ENCODE results near the gene SKAP2. TPM values are rescaled to one million over a fixed set of nuclear protein-coding genes. Genes with fewer than 3 reads are reported as not detected.

The SKAP2 gene
- total and polyA plus RNA-seq, 10 of the 15 experiments (the other 5 are each of a cell fraction or from before 2014, with no cell fraction given), result 10.9 to 40.6 (median 23.5) TPM

DNA sequence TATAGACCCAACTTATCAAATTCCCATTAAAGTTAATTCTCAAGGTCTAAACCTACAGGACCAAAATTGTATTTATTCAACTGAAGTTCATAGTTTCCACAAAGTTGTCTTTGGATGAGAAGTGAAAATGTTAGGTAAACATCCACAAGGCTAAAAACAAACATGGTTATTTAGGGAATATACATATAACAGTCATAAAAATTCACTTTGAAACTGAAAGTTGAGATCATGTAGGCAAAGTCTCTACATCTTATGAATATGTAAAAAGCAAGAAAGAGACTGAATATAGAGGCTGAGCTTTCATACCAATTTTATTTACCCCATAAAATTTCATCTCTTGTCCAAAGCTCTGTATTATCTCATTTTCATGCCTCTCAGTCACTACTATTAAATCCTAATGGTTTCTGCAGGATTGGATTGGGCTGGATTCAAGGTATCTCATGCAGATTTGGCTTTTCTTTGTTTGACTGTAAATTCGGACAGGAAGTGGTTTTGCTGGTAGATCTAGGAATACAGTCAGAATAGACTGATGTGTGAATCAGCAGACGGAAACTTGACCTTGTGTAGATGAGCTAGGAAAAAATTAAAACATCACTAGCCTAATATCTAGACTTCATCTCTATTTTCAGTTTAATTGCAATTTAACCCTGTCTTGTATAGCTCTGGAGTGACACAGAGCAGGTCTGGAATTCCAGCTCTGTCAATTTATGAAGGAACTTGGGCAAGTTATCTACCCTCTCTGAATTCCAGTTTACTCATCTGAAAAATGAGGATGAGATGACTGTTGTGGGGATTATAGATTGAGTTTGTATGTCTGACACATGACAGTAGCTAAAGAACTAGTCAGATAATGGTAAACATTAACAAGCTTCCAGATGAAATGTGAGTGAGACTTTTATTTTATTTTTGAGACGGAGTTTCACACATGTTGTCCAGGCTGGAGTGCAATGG lies 27.3 kb upstream of the SKAP2 start (continued):
- TF ChIP-seq, protein P1, sequence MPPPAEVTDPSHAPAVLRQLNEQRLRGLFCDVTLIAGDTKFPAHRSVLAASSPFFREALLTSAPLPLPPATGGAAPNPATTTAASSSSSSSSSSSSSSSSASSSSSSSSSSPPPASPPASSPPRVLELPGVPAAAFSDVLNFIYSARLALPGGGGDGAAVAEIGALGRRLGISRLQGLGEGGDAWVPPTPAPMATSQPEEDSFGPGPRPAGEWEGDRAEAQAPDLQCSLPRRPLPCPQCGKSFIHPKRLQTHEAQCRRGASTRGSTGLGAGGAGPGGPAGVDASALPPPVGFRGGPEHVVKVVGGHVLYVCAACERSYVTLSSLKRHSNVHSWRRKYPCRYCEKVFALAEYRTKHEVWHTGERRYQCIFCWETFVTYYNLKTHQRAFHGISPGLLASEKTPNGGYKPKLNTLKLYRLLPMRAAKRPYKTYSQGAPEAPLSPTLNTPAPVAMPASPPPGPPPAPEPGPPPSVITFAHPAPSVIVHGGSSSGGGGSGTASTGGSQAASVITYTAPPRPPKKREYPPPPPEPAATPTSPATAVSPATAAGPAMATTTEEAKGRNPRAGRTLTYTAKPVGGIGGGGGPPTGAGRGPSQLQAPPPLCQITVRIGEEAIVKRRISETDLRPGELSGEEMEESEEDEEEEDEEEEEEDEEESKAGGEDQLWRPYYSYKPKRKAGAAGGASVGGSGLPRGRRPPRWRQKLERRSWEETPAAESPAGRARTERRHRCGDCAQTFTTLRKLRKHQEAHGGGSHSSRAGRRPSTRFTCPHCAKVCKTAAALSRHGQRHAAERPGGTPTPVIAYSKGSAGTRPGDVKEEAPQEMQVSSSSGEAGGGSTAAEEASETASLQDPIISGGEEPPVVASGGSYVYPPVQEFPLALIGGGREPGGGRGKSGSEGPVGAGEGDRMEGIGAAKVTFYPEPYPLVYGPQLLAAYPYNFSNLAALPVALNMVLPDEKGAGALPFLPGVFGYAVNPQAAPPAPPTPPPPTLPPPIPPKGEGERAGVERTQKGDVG (CRISPR knock-in tag; IDR thresholded peaks at IDR 0.05), result no peak
- TF ChIP-seq RAD21 (IDR thresholded peaks at IDR 0.05; ENCODE audit: insufficient read depth, low read depth, low read length), result no peak
- no peak for TF ChIP-seq SMC3 (IDR thresholded peaks at IDR 0.05; ENCODE audit: borderline replicate concordance, low read length)
- no peak for TF ChIP-seq POLR2AphosphoS5 (IDR thresholded peaks at IDR 0.05; ENCODE audit: low read length)
- TF ChIP-seq, protein P2, sequence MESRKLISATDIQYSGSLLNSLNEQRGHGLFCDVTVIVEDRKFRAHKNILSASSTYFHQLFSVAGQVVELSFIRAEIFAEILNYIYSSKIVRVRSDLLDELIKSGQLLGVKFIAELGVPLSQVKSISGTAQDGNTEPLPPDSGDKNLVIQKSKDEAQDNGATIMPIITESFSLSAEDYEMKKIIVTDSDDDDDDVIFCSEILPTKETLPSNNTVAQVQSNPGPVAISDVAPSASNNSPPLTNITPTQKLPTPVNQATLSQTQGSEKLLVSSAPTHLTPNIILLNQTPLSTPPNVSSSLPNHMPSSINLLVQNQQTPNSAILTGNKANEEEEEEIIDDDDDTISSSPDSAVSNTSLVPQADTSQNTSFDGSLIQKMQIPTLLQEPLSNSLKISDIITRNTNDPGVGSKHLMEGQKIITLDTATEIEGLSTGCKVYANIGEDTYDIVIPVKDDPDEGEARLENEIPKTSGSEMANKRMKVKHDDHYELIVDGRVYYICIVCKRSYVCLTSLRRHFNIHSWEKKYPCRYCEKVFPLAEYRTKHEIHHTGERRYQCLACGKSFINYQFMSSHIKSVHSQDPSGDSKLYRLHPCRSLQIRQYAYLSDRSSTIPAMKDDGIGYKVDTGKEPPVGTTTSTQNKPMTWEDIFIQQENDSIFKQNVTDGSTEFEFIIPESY (IDR thresholded peaks at IDR 0.05), result no peak
- no peak for TF ChIP-seq NFYA (IDR thresholded peaks at IDR 0.05; ENCODE audit: borderline replicate concordance, low read depth, low read length)
- TF ChIP-seq HDAC2 (IDR thresholded peaks at IDR 0.05), result no peak
- TF ChIP-seq, protein P3, sequence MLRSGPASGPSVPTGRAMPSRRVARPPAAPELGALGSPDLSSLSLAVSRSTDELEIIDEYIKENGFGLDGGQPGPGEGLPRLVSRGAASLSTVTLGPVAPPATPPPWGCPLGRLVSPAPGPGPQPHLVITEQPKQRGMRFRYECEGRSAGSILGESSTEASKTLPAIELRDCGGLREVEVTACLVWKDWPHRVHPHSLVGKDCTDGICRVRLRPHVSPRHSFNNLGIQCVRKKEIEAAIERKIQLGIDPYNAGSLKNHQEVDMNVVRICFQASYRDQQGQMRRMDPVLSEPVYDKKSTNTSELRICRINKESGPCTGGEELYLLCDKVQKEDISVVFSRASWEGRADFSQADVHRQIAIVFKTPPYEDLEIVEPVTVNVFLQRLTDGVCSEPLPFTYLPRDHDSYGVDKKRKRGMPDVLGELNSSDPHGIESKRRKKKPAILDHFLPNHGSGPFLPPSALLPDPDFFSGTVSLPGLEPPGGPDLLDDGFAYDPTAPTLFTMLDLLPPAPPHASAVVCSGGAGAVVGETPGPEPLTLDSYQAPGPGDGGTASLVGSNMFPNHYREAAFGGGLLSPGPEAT (IDR thresholded peaks at IDR 0.05; ENCODE audit: low read depth), result no peak
- no peak for TF ChIP-seq CHD2 (IDR thresholded peaks at IDR 0.05; ENCODE audit: borderline replicate concordance, low read depth, low read length)
- TF ChIP-seq CREB1 (IDR thresholded peaks at IDR 0.05; ENCODE audit: low read depth), result no peak
- no peak for TF ChIP-seq CTCF (IDR thresholded peaks at IDR 0.05 in 2 of 3, conservative IDR thresholded peaks at IDR 0.05 in 1 of 3; ENCODE audit: control insufficient read depth in 2 of 3, extremely low read depth in 1 of 3, insufficient read depth in 1 of 3, low read depth in 3 of 3, low read length in 3 of 3)
- TF ChIP-seq ZZZ3 (IDR thresholded peaks at IDR 0.05; ENCODE audit: control insufficient read depth, insufficient read length, low read depth), result no peak
- no peak for TF ChIP-seq ZNF687 (IDR thresholded peaks at IDR 0.05)

All from GM12878 (cell line).